ENCODE results near the gene GIT1. TPM values are rescaled to one million over a fixed set of nuclear protein-coding genes. Genes with fewer than 3 reads are reported as not detected.

The GIT1 gene
- total RNA-seq, 1 experiment from 2014 or later: 46.5 TPM

- intact Hi-C loops (cut with micrococcal nuclease; ENCODE audit: unreplicated experiment): loop anchor here (1.0 to 10.0 kb wide), 6 partner anchors 11 to 299 kb away; partner anchors contain the start of genes NUFIP2 and TP53I13
These were observed 1.8 kb upstream of the GIT1 start for GRCh38 chr17:29591146-29591736.

GRCh38 chr17:29590411-29591145 lies 1.1 kb upstream of the GIT1 start:
- no peak for TF ChIP-seq CTCF (IDR thresholded peaks at IDR 0.05; ENCODE audit: insufficient read depth in 1 of 2, low read depth in 1 of 2, low read length in 1 of 2, severe bottlenecking in 1 of 2, unreplicated experiment in 1 of 2)
- Mint-ChIP-seq H3K27me3 (ENCODE audit: insufficient read depth, unreplicated experiment) (no peaks in the 10 kb centered on the region), H3K27ac (ENCODE audit: unreplicated experiment) (no peak overlapping the region), H3K36me3 (ENCODE audit: insufficient read depth, unreplicated experiment) (peaks cover 8% of the 10 kb centered on the region), H3K4me1 (ENCODE audit: low read depth, unreplicated experiment) (no peaks in the 10 kb centered on the region), H3K4me3 (ENCODE audit: unreplicated experiment) (peak overlapping the region; percentile 86), H3K9me3 (ENCODE audit: unreplicated experiment) (no peaks in the 10 kb centered on the region)
- Histone ChIP-seq H3K4me3 (ENCODE audit: low read depth, low read length) (peak overlapping the region; percentile 56), H3K36me3 (ENCODE audit: control insufficient read depth, insufficient read depth, low read length) (no peaks in the 10 kb centered on the region), H3K9me3 (no peaks in the 10 kb centered on the region), H3K27me3 (replicated peaks; ENCODE audit: control insufficient read depth, insufficient read depth, low read length) (no peaks in the 10 kb centered on the region), H3K4me1 (peaks cover 39% of the 10 kb centered on the region)
- intact Hi-C loops (cut with micrococcal nuclease; ENCODE audit: unreplicated experiment): loop anchor here (1.0 to 10.0 kb wide), 6 partner anchors 10 to 298 kb away; partner anchors contain the start of genes NUFIP2 and TP53I13
- no TSS peak for BruUV-seq (replicated peaks)
- POLR2A ChIA-PET: interaction anchor here (0.6 kb wide), 3 partner anchors 16 to 83 kb away, joined by 3 to 9 read pairs (median 3); no protein-coding TSS in a partner anchor
- DNase-seq: no peak
- CTCF ChIA-PET: interaction anchor here (0.5 to 5.0 kb wide), 18 partner anchors 10 to 1706 kb away, joined by 3 to 69 read pairs (median 4); partner anchors contain the start of genes ABHD15, MYO18A and TP53I13

More at GRCh38 chr17:29591146-29591736, 1.8 kb upstream of the GIT1 start:
- TF ChIP-seq CTCF (IDR thresholded peaks at IDR 0.05; ENCODE audit: insufficient read depth in 1 of 2, low read depth in 1 of 2, low read length in 1 of 2, severe bottlenecking in 1 of 2, unreplicated experiment in 1 of 2): no peak
- peak overlapping the region; percentile 56 for H3K4me3 ChIP-seq (ENCODE audit: low read depth, low read length)
- BruUV-seq (replicated peaks): no TSS peak
- H3K36me3 ChIP-seq (ENCODE audit: control insufficient read depth, insufficient read depth, low read length): no peaks in the 10 kb centered on the region
- CTCF ChIA-PET: interaction anchor here (0.6 to 5.0 kb wide), 21 partner anchors 7 to 519 kb away, joined by 3 to 69 read pairs (median 4); partner anchors contain the start of genes ABHD15, MYO18A and TP53I13
- H3K9me3 Mint-ChIP-seq (ENCODE audit: unreplicated experiment): no peaks in the 10 kb centered on the region
- peak in 1 of 2 experiments; percentile 65 for DNase-seq
- H3K4me3 Mint-ChIP-seq (ENCODE audit: unreplicated experiment): peak overlapping the region; percentile 86
- H3K36me3 Mint-ChIP-seq (ENCODE audit: insufficient read depth, unreplicated experiment): peaks cover 8% of the 10 kb centered on the region
- H3K27me3 Mint-ChIP-seq (ENCODE audit: insufficient read depth, unreplicated experiment): no peaks in the 10 kb centered on the region
- peak overlapping the region; percentile 74 for H3K27ac Mint-ChIP-seq (ENCODE audit: unreplicated experiment)
- H3K4me1 Mint-ChIP-seq (ENCODE audit: low read depth, unreplicated experiment): no peaks in the 10 kb centered on the region
- peaks cover 39% of the 10 kb centered on the region for H3K4me1 ChIP-seq
- H3K9me3 ChIP-seq: no peaks in the 10 kb centered on the region
- no peaks in the 10 kb centered on the region for H3K27me3 ChIP-seq (replicated peaks; ENCODE audit: control insufficient read depth, insufficient read depth, low read length)
- POLR2A ChIA-PET: interaction anchor here (1.0 kb wide), 1 partner anchor 10 kb away, joined by 3 read pairs; no protein-coding TSS in a partner anchor
